Measurements from ENCODE around the gene MARCHF3.

The MARCHF3 gene

DNA sequence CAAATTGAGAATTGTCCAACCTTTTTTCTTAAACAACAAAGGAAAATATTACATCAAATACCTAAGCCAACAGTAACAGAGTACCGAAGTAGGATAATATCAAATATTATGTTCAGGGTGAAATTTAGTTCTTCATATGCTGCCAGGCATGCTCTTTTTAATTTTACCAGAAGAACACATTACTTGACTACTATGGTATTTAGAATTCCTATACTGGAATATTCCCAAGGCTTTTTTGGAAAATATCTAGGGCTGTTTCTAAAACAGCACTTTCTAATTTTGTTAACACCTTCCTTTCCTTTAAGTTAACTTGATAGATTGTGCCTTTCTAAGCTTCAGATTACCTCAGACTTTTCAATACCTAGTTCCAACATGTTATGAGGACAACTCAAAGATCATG is 48.7 kb downstream of the MARCHF3 start:
- no peak for DNase-seq

DNA sequence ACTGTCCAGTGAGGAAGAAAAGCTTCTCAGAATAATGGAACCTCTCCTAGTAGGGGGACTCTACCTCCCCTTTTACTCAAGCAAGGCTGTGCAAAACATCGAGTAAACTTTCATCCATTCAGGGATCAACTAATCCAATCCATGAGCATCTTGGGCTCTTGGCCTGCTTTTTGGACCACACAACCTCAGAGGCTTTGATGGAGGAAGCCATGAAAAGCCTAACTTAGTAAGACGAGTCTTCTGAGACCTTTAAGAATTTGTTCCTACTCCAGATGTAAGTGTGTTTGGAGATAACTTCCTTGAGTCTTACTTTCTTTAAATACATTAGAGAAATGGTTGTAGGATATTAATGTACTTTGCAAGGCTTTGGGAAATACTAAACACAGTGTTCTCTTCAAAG is 49.1 kb downstream of the MARCHF3 start:
- no peak for DNase-seq

DNA sequence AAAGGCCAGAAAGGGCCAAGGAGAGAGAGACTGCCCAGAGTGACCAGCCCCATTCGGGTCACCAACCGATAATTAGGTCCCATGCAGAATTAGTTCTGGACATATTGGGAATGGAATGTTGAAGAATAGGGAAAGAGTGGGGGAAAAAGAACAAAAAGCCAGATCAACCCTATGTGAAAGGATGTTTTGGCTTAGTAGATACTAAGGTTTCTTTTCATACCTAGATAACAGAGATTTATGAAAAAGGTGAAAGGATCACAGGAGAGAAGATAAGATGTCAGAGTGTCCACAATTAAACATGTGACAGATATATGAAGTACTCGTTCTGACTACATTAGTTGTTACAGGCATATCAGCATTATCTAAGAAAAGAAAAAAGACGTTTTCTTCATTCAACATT is 52.1 kb downstream of the MARCHF3 start:
- no peak for DNase-seq

DNA sequence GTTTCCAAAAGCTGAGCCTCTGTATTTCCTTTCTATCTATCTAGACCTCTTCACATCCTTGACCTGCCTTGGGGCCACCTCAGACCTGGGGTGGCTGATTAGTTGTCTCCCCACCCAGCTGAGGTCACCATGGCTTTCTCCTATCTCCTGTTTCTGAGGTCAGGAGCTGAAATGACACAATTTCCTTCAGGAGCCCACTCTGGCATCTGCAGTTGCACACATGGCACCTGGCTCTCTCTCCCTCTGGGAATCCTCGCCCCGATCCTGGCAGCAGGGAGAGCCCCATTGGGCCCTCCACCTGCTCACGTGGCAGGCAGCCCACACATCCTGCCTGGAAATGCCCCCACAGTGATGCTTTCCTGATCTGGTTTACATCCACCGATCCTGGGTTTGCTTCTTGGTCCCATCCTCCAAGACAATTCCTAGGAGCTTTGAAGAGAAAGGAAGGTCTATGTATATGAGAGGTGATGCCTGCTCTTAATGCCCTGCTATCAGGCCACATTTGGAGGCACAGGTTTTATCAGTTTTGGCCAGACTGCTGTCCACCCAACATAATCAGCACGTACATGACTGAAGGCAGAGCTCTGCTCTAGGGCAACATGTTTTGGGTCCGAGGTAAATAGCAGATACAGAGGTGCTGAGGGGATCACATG is 53.7 kb downstream of the MARCHF3 start:
- no peak for DNase-seq

DNA sequence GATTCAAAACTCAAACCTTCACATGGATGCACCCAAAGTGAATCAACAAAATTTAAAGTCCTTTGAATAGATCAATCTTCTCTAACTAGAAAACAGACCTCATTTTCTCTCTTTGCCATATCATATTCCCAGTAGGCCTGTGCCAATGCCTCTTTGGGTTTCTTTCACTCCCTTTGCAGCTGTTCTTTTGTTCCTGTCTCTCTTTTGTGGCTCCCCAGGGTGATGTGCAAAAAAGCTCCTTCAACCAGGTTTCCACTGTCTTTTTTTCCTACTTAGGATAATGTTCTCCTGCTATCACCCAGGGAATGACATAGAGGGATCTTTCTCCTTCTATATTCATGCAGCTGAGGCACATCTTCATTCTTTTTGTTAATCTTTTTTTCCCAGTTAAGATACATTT is 54.6 kb downstream of the MARCHF3 start:
- no peak for DNase-seq

DNA sequence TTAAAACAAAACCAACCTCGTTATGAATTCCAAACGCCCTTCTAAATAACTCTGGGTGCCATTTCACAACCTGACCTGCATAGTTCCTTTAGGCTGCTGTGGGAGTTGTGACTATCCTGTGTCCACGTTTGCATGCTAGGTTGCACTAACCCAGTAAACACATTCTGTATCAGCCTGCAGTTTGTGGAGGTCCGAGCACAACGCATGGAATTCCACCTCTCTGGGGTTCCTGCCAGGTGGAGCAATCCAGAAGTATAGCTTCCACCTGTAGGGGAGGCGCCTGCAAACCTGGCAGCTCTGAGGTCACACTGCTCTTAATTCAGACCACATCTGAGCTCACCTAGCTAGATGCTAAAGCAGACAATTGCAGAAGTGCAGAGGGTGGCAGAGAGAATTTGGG is 57.2 kb downstream of the MARCHF3 start:
- DNase-seq: no peak

DNA sequence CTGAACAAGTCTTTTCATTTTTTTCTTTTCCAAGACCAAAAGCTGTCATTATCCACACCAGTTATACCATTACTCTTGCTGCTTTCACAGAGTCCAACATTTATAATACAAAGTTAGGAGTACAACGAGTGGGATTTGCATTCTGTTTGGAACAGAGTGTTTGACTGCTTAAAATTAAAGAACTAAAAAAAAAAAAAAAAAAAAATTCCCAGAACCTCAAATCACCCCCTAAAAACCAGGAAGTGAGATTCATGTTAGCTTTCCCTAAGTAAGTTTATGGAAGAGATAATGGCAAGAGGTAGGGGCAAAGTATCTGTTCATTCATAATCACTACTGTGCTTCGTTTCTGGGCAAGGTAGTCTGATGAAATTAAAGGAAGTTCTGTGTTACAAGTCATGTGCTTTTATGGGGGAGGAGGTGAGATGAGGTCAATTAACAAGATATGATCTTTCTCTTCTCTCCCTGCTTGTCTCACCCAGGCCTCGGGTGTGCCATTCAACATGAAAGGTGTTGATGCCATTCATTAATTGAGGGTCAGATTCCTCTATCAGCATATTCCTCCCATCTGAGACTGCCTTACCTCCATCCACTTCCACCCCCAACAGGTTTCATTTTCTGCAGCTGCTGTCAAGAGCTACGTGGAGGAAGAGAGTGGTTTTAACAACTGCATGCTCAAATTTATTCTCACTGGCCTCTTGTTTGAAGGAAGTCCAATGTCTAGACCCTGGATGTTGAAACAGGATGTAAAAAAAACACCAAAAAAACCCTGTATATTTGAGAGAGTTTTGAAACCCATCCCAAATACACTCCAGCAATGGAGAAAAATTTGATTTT is 58.1 kb downstream of the MARCHF3 start:
- no peak for DNase-seq

DNA sequence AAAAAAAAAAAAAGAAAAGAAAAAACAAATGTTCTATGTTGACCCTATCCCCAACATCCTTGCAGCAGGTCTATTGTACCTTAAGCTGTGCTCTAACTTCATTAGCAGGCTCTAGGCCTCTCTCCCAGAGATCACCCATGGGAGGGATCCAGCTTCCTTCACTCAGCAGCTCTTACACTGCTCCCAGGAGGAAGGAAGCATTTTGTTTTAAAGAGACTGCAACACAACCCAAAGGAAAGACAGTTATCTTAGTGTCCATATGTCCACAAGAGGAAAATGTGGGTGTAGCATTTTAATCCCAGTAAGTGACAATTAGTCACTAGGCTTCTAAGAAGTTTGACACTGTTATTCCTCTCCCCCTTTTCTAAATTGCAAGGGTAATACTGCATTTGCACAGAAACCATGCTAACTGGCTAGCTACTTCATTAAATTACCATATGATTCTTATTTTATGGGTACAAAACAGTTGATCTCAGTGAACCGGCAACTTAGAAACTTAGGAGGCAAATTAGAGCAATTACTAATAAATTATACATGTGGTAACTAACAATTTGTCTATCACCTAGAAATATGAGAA is 58.8 kb downstream of the MARCHF3 start:
- no peak for DNase-seq

DNA sequence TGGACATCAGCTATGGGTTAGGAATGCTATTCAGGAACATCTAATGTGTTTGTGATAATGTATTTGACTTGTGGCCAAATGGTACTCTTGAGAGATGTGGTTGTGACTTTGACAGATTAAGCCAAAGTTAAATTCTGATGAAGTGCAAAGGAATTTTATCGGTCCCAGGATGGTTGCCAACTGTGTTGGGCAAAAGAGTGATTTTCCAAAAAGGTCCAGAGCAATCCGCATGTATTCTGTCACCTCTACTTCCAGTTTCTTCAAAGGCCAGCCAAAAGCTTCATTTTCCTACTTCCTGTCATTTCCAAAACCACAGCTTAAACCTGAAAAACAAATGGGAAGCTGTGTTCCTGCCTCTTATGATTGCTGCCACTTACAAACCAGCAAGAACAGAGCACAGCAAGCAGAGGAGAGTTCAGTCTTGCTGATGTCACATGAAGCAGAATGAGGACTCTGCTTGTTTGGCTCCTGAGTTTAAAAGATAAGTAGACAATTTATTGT is 59.8 kb downstream of the MARCHF3 start:
- DNase-seq: no peak

DNA sequence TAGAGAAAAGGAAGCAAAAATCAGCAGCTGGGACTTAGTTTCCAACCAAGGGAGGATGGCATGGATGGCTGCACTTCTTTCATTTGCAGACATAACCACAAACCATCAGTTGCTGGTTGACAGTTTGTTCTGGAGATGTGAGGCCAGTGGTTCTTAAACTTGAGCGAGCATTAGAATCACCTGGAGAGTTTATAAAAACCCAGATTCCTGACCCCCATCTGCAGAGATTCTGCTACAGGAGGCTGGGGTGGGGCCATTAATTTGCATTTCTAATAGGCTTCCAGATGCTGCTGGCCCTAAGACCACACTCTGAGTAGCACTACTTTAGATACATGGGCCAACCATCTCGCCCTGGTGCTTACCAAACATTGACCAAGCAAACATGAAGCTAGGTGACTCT is 60.8 kb downstream of the MARCHF3 start:
- DNase-seq: no peak

DNA sequence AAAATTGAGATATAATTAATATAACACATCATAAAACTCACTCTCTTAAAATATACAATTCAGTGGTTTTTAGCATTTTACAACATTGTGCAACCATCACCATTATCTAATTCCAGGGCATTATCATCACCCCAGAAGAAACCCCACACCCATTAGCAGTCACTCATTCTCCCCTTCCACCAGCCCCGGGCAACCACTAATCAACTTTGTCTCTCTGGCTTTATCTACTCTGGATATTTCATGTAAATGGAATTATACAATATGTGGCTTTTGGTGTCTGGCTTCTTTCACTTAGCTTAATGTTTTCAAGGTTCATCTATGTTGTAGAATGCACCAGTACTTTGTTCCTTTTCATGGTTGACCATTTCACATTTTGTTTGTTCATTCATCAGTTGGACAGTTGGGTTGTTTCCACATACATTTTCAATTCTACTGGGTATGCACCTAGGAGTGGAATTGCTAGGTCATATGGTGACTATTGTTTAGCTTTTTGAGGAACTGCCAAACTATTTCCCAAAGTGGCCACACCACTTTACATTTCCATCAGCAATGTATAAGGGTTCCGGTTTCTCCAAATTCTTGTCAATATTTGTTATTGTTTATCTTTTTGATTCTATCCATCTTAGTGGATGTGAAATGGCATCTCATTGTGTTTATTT is 62.4 kb downstream of the MARCHF3 start:
- no peak for DNase-seq

DNA sequence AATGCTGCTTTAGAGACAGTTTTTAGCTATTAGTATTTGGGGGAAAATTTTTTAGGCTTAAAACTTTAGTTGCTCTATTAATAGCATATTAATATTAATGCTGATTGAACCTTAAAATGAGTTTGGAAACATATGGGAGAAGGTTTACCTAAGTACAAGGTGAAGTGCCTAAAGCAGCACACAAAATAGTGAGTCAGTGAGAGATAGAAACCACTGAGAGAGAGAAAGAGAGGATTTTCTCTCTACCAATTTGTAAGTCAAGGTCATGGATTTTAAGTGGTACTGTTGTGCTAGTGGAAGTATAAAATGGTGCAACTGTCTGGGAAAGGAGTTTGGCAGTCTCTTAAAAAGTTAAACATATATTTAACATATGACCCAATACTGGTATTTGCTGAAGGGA is 64.9 kb downstream of the MARCHF3 start:
- DNase-seq: no peak

DNA sequence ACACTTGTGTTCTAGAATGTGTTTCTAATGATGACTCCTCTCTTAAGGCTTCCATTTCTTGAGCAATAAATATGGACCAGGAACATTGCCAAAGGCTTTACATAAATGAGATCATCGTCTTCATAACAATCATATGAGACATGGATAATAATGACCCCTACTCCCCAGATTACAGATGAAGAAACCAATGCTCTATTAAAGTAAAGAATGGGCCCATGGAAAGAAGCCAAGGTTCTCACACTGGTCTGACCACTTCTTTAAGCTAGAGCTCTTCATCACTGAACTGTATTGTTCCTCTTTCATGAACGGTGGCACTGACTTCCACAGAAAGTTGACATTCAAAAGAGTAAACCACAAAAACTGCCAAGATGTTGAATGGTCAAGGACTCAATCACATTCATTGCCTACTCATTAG is 65.3 kb downstream of the MARCHF3 start:
- DNase-seq: no peak

DNA sequence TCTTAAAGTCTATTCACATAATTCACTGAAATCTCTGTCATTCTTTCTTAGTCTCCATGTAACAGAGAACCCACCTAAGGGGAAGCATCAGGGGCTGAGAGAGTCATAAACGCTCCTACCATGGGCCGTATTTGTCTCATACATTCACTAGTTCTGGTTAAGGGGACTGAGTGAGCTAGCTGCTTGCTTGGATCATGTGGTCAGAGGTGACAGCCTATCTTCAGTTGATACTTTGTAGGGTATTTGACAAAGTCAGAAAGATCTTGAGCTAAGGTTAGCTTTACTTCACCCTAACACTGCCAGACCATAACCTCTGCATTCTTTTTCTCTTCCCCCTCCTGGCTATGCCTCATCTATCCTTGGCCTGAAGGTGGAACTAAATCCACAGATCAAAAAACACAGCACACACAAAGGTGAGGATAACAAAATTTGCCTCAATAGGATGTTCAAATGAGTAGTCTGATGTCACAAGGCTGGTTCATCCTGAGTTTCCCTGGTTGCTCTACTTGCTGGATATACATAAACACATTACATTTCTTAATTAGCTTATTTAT is 66.5 kb downstream of the MARCHF3 start:
- no peak for DNase-seq

DNA sequence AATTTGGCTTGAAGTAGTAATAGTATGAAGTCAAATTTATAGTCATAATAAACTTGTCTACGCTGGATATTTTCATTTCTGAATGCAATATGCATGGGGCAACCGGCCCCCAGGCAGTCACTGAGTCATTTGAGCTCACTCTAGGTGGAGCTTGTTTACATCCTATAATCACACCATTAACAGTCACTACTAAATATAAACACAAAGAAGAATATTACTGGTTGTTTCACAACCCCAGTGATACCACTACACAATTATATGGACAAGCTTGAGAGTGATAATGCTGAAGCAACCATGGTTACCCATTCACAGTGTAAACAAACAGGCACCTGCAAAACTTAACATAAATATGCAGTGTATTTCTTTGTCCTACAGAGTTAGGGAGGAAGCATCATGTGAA is 68.7 kb downstream of the MARCHF3 start:
- DNase-seq: no peak

DNA sequence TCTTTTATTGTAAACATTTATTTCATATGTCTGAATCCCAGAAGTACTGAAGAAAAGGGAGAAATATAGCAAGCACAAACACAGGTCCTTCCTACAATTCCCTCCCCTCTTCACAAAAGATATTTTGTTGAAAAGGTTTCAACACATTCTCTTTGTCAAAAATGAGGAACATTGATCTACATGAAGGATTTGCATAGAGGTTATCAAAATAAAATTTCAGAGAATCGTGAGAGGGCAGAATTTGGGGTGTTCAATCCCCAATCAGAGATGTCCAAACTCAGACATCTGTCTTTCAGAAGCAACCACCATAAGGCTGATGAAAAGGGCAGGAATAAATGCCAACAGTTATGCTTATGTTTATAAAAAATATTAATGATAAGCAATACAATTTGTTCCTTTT is 69.2 kb downstream of the MARCHF3 start:
- DNase-seq: no peak

DNA sequence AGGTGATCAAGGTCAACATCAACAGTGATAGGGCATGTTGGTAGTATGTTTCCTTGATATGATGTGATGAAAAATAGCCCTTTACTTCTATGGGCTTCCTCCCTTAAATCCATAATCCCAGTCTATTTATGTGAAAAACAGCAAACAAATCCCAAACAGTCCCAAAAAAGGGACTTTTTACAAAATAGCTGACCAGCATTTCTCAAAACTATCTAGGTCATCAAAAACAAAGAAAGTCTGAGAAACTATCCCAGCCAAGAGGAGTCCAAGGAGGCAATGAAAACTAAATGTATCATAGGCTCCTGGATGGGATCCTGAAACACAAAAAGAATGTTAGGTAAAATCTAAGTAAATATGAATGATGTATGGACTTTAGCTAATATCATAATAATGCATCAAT is 71.2 kb downstream of the MARCHF3 start:
- DNase-seq: no peak

DNA sequence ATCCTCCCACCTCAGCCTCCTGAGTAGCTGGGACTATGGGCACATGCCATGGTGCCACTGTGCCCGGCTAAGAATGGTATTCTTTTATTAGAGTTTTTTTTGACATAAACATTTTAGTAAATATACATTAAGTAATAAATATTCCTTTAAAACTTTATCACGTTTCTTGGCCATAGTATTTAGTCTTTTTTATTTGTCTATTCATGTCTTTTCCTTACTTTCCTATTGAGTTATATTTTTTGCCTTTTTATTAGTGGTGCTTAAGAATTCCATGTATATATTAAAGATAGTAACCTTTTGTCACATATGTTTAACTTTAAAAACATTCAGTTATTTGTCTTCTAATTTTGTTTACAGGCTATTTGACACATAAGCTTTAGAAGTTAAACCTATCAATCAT is 73.4 kb downstream of the MARCHF3 start:
- no peak for DNase-seq

DNA sequence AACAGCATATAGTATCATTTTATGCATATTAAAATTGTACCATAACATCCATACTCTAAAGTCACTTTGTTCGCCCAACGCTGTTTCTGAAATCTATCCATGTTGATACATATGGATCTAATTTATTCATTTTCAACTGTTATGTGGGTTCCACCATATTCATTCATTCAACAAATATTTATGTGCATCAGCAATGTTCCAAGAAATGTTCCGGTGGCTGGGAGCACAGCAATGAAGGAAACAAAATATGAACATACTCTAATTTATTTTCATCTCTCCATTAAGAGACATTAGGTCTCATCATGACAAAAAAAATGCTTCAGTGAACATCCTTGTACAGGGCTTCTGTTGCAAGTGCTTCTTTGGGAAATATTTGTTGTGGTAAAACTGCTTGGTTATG is 75.4 kb downstream of the MARCHF3 start:
- DNase-seq: no peak

DNA sequence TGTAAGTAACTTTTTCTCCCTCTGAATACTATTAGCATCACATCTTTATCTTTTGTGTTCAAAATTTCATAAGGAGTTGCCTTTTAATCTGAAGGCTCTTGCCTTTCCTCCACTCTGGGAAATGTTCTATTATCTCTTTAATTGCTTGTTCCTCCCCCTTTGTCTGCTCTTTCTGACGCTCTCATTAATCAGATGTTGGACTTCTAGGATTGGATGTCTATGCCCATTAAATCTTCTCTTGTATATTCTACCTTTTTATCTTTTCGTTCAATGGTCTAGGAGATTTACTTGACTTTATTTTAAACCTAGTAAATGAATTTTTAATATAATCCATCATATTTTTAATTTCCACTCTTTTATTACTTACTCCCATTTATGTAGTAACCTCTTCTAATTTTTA is 76.7 kb downstream of the MARCHF3 start:
- DNase-seq: no peak

DNA sequence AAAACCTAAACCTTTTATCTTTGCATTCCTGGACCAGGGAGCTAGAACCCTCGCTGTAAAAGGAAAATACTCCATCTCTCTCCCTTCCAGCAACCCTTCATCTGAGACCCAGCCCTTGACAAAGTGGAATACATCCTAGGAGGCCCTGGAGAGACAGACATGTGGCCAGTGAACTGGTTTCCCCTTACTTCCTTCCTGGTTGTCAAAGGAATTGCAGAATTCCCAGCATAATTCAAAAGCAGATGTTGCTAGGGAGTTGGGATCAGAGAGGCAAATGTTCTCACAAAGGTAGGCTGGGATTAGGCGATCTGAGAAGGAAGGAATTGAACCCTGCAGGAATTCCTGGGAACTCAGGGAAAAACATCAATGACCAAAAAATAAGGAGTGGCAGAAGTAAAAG is 80.9 kb downstream of the MARCHF3 start:
- no peak for DNase-seq

DNA sequence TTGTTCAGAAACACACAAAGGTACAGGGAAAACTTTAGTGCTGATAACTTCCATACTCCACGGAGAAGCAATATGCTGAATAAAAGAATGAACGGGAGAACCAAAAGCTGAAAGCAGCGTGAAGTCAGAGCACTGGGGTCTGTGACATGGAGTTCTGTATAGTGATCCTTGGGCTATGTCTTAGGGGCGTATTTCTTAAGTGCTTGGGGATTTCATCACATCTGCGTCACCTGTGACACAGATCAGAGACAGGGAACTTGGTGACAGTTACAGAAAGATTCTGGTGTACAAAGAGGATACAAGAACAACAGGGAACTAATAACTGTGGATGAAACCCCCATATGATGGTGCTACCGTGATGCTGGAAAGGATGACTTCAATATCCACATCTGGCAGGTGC is 81.9 kb downstream of the MARCHF3 start:
- DNase-seq: no peak

DNA sequence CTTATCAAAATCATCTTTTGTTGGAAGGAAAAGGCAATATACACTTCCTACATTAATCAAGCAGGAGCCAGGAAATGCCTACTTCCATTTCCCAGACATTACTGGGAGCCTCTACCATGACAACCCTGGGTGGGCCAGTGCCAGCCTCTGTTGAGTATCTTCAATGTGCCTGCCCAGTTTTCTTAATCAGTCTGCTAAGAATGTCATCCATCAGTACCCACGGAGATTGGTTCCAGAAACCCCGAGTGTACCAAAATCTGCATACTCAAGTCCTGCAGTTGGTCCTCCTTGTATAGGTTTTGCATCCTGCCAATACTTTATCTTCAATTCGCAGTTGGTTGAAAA is 82.4 kb downstream of the MARCHF3 start:
- DNase-seq: peak in 1 of 2 experiments; percentile 3
